Measurements from ENCODE around the gene MMP11. TPM values are rescaled to one million over a fixed set of nuclear protein-coding genes. Genes with fewer than 3 reads are reported as not detected.

The MMP11 gene
- total and polyA plus RNA-seq, 2 of the 13 experiments (the other 11 are each of a cell fraction or from before 2014, with no cell fraction given): 8.9 to 28.6 TPM

DNA sequence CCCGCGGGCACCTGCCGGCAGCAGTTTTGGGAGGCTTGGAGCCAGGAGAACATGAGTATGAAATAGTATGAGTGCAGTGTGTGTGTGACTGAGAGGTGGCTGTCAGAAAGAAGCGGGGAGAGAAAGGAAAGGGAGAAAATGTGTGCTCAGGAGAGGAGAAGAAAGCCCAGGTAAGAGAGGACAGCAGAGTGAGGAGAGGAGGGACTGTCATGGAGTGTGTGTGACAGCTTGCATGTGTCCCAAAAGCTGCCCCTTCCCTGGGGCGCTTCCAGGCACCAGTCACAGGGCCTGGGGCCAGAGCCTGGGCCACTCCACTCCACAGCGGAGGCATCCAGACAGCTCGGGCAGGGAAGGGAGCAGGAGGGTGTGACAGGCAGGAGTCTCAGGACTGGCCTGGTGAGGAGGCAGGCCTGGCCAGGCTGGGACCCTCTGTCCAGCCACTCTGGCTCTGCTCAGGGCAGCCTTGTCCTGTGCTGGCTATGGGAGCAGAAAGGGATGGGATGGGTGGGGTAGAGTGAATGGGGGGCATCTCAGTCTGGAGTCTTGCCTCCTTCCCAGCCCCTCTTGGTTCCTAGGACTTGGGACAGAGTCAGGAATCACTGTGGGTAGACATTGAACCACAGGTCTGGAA is 949 bp downstream of the MMP11 start (continued):
- TF ChIP-seq ZNF720 (CRISPR knock-in tag; IDR thresholded peaks at IDR 0.05) (no peak), ATF7-NPFF (CRISPR knock-in tag; IDR thresholded peaks at IDR 0.05; ENCODE audit: low read depth) (no peak), SP4 (CRISPR knock-in tag; IDR thresholded peaks at IDR 0.05) (0 out of 2 replicates have a peak, but pooled peaks have one; percentile 25), FOXJ3 (CRISPR knock-in tag; IDR thresholded peaks at IDR 0.05; ENCODE audit: borderline replicate concordance) (no peak), ZSCAN30 (CRISPR knock-in tag; IDR thresholded peaks at IDR 0.05) (no peak), ZNF879 (CRISPR knock-in tag; IDR thresholded peaks at IDR 0.05) (no peak), TGIF2 (CRISPR knock-in tag; IDR thresholded peaks at IDR 0.05) (no peak), ZNF782 (CRISPR knock-in tag; IDR thresholded peaks at IDR 0.05; ENCODE audit: borderline replicate concordance) (0 out of 2 replicates have a peak, but pooled peaks have one; percentile 7), MYC (CRISPR knock-in tag; IDR thresholded peaks at IDR 0.05; ENCODE audit: borderline replicate concordance) (no peak), NBN (conservative IDR thresholded peaks at IDR 0.05) (no peak), FOXA3 (CRISPR knock-in tag; IDR thresholded peaks at IDR 0.05) (no peak), TP53 (CRISPR knock-in tag; conservative IDR thresholded peaks at IDR 0.05) (no peak), ZNF230 (CRISPR knock-in tag; IDR thresholded peaks at IDR 0.05) (no peak), HNRNPL (IDR thresholded peaks at IDR 0.05; ENCODE audit: low read depth, low read length) (no peak), HOXA5 (CRISPR knock-in tag; IDR thresholded peaks at IDR 0.05) (no peak), ZNF850 (CRISPR knock-in tag; conservative IDR thresholded peaks at IDR 0.05) (no peak; the same call in 1 of the 2 replicates), GTF3A (CRISPR knock-in tag; conservative IDR thresholded peaks at IDR 0.05) (0 out of 2 replicates have a peak, but pooled peaks have one; percentile 5), KLF11 (CRISPR knock-in tag; IDR thresholded peaks at IDR 0.05) (no peak), HNRNPUL1 (IDR thresholded peaks at IDR 0.05; ENCODE audit: low read depth, low read length) (no peak)
- TF ChIP-seq, protein P1, sequence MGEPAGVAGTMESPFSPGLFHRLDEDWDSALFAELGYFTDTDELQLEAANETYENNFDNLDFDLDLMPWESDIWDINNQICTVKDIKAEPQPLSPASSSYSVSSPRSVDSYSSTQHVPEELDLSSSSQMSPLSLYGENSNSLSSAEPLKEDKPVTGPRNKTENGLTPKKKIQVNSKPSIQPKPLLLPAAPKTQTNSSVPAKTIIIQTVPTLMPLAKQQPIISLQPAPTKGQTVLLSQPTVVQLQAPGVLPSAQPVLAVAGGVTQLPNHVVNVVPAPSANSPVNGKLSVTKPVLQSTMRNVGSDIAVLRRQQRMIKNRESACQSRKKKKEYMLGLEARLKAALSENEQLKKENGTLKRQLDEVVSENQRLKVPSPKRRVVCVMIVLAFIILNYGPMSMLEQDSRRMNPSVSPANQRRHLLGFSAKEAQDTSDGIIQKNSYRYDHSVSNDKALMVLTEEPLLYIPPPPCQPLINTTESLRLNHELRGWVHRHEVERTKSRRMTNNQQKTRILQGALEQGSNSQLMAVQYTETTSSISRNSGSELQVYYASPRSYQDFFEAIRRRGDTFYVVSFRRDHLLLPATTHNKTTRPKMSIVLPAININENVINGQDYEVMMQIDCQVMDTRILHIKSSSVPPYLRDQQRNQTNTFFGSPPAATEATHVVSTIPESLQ (CRISPR knock-in tag; conservative IDR thresholded peaks at IDR 0.05): no peak
- TF ChIP-seq, protein P2, sequence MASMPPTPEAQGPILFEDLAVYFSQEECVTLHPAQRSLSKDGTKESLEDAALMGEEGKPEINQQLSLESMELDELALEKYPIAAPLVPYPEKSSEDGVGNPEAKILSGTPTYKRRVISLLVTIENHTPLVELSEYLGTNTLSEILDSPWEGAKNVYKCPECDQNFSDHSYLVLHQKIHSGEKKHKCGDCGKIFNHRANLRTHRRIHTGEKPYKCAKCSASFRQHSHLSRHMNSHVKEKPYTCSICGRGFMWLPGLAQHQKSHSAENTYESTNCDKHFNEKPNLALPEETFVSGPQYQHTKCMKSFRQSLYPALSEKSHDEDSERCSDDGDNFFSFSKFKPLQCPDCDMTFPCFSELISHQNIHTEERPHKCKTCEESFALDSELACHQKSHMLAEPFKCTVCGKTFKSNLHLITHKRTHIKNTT (CRISPR knock-in tag; IDR thresholded peaks at IDR 0.05): no peak
- TF ChIP-seq, protein P3, sequence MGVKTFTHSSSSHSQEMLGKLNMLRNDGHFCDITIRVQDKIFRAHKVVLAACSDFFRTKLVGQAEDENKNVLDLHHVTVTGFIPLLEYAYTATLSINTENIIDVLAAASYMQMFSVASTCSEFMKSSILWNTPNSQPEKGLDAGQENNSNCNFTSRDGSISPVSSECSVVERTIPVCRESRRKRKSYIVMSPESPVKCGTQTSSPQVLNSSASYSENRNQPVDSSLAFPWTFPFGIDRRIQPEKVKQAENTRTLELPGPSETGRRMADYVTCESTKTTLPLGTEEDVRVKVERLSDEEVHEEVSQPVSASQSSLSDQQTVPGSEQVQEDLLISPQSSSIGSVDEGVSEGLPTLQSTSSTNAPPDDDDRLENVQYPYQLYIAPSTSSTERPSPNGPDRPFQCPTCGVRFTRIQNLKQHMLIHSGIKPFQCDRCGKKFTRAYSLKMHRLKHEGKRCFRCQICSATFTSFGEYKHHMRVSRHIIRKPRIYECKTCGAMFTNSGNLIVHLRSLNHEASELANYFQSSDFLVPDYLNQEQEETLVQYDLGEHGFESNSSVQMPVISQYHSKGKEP (CRISPR knock-in tag; IDR thresholded peaks at IDR 0.05): no peak
- TF ChIP-seq, protein P4, sequence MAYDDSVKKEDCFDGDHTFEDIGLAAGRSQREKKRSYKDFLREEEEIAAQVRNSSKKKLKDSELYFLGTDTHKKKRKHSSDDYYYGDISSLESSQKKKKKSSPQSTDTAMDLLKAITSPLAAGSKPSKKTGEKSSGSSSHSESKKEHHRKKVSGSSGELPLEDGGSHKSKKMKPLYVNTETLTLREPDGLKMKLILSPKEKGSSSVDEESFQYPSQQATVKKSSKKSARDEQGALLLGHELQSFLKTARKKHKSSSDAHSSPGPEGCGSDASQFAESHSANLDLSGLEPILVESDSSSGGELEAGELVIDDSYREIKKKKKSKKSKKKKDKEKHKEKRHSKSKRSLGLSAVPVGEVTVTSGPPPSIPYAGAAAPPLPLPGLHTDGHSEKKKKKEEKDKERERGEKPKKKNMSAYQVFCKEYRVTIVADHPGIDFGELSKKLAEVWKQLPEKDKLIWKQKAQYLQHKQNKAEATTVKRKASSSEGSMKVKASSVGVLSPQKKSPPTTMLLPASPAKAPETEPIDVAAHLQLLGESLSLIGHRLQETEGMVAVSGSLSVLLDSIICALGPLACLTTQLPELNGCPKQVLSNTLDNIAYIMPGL (CRISPR knock-in tag; IDR thresholded peaks at IDR 0.05; ENCODE audit: borderline replicate concordance in 1 of 2, low read depth in 1 of 2): 0 out of 4 replicates have a peak, but pooled peaks of 1 of the 2 experiments have one; percentile 33
